Stimulated activated CD8-positive, alpha-beta memory T cell treated with anti-CD3 and anti-CD28 coated beads, Interleukin-15, amount 100 ng/mL, for 24 hours (primary cell): ENCODE measurements around the gene UNC45A.
"Not testable (repeated sequence)": the region's sequence is repeated elsewhere in the genome, so short reads cannot be mapped to it uniquely, and the experiment has no call there.

Experiments used
- DNase-seq: peaks from one replicate; pipeline ENCODE4 v3.0.0-alpha.2; 2020; ENCODE audit warnings: low read depth

Gene UNC45A

GRCh38 chr15:90902840-90903732 is 32.0 kb upstream of the UNC45A start, which contains the start of gene MAN2A2:
Gene MAN2A2 (plus strand): TSS chr15:90903302. CDS start chr15:90904208, 906 bp downstream.
- DNase-seq, result peak; percentile 57

GRCh38 chr15:90903733-90904536 is 31.1 kb upstream of the UNC45A start:
- no peak for DNase-seq

- DNase-seq, result no peak
Observed at GRCh38 chr15:90904746-90905145, 30.3 kb upstream of the UNC45A start.

GRCh38 chr15:90905306-90906180 is 29.5 kb upstream of the UNC45A start:
- no peak for DNase-seq

GRCh38 chr15:90906181-90906849 is 28.8 kb upstream of the UNC45A start:
- DNase-seq, result no peak

- no peak for DNase-seq
Observed at GRCh38 chr15:90907051-90907660, 27.9 kb upstream of the UNC45A start.

GRCh38 chr15:90907838-90908507 is 27.1 kb upstream of the UNC45A start:
- DNase-seq, result no peak

GRCh38 chr15:90909449-90909848 is 25.6 kb upstream of the UNC45A start:
- DNase-seq, result not testable (repeated sequence)

GRCh38 chr15:90909976-90910375 is 25.1 kb upstream of the UNC45A start:
- no peak for DNase-seq

- DNase-seq, result no peak
Observed at GRCh38 chr15:90910441-90911301, 24.4 kb upstream of the UNC45A start.

- no peak for DNase-seq
Observed at GRCh38 chr15:90911302-90911623, 23.8 kb upstream of the UNC45A start.

GRCh38 chr15:90911906-90912769 is 22.9 kb upstream of the UNC45A start:
- no peak for DNase-seq

GRCh38 chr15:90912770-90913075 is 22.4 kb upstream of the UNC45A start:
- no peak for DNase-seq

- DNase-seq, result no peak
Observed at GRCh38 chr15:90913398-90913944, 21.6 kb upstream of the UNC45A start.

GRCh38 chr15:90914305-90915080 is 20.6 kb upstream of the UNC45A start:
- DNase-seq, result no peak

GRCh38 chr15:90915216-90915807 is 19.8 kb upstream of the UNC45A start:
- DNase-seq, result no peak

- no peak for DNase-seq
Observed at GRCh38 chr15:90915808-90916440, 19.2 kb upstream of the UNC45A start.
